H1 (cell line): ENCODE results near the gene UBTD1. TPM values are rescaled to one million over a fixed set of nuclear protein-coding genes. Genes with fewer than 3 reads are reported as not detected.

Source experiments
- SIX5 ChIP-seq: IDR thresholded peaks from 2 replicates; pipeline ENCODE4 v1.6.1; 2011; ENCODE audit warnings: mild to moderate bottlenecking, low read depth, low read length
- polyA plus RNA-seq, 7 experiments: library from polyadenylated mRNA; depleted of rRNA in 3 of 7; stranded (reverse) in 5 of 7; unstranded in 2 of 7; fragments of >200 nt in 5 of 7; fragments of 200-250 nt in 2 of 7; gene quantifications; 1 replicate in 5 of 7; 2 replicates in 1 of 7; 4 replicates in 1 of 7; pipeline versions ENCODE4 v1.2.1 to v1.2.3, GENCODE V29; 2011 to 2013; ENCODE audit warnings: missing spikeins in 2 of 7, mixed read lengths in 2 of 7
- total RNA-seq: library from RNA; stranded (reverse); fragmentation: NEBNext Ultra II Directional; extraction: Animal tissue kit (Norgen Biotek cat#: 25700); gene quantifications from 2 replicates; pipeline ENCODE4 v1.2.1, GENCODE V29; 2021
- TF ChIP-seq, protein P1 (sequence below): IDR thresholded peaks from 2 replicates; pipeline ENCODE4 v1.6.1; 2012; ENCODE audit warnings: low read length, inconsistent platforms

The UBTD1 gene
- total and polyA plus RNA-seq, 2 of the 8 experiments (the other 6 are each of a cell fraction or from before 2014, with no cell fraction given): 22.3 to 36.2 TPM

DNA sequence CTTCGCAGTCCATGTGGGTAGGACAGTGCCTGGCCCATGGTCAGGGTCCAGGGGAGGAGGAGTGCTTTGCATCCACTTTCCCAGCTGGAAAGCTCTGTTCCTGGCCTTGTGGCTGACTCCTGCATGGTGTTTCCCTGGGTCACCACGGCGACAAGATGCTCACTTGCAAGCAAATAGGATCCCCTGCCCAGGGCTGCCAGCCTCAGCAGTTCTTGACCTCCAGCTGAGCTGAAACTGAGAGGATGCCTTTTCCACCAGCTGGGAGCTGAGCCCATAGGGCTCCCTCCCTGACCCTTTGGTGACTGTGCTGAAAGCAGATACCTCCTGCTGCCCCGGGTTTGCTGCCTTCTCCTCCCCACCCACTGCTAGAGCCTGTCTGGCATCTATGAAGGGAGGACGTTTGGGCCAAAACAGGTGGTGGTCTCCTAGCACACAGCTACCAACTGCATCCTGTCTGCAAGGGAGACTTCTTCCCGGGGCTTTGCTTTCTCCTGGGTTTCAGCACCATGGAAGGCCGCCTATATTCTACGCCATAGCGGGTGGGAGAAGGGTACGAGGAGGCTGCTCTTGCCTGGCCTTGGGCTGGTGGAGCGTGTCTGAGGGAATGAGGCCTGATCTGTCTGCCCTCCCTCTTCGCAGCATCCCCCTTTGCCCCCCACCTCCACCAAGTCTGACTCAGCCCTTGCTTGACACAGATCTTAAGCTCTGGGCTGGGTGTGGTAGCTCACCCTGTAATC lies 34.4 kb downstream of the UBTD1 start (continued):
- TF ChIP-seq, protein P1, sequence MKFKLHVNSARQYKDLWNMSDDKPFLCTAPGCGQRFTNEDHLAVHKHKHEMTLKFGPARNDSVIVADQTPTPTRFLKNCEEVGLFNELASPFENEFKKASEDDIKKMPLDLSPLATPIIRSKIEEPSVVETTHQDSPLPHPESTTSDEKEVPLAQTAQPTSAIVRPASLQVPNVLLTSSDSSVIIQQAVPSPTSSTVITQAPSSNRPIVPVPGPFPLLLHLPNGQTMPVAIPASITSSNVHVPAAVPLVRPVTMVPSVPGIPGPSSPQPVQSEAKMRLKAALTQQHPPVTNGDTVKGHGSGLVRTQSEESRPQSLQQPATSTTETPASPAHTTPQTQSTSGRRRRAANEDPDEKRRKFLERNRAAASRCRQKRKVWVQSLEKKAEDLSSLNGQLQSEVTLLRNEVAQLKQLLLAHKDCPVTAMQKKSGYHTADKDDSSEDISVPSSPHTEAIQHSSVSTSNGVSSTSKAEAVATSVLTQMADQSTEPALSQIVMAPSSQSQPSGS: no peak
- TF ChIP-seq SIX5: no peak
